ENCODE measurements around the gene ZNF133. TPM values are rescaled to one million over a fixed set of nuclear protein-coding genes. Genes with fewer than 3 reads are reported as not detected.
A peak's percentile ranks its signal among the peaks of the same experiment; 100 is the strongest.
"Not testable (repeated sequence)": the region's sequence is repeated elsewhere in the genome, so short reads cannot be mapped to it uniquely, and the experiment has no call there.

ZNF133 gene
- total RNA-seq, 4 donors from 2014 or later, result 12.7 to 24.3 (median 17.5) TPM

GRCh38 chr20:18272451-18272850 lies 15.9 kb upstream of the ZNF133 start:
- intact Hi-C loops (cut with DNase I; ENCODE audit: low total_unique reads), result no loop called here

GRCh38 chr20:18273738-18274137 lies 14.6 kb upstream of the ZNF133 start:
- Histone ChIP-seq H3K27me3 (peaks cover 13% of the 10 kb centered on the region), H3K36me3 (no peaks in the 10 kb centered on the region), H3K4me3 (no peak overlapping the region), H3K9me3 (no peaks in the 10 kb centered on the region), H3K27ac (no peak overlapping the region), H3K4me1 (peaks cover 0 to 5% (median 0%) of the 10 kb centered on the region in 4 donors)
- in situ Hi-C loops (cut with MboI; ENCODE audit: low pct_ligation_motif_present in 1 of 4, low pct_unique_long_range_greater_than_20kb in 1 of 4, low sequenced_read_pairs in 3 of 4) (no loop called here), intact Hi-C loops (cut with DNase I; ENCODE audit: low total_unique reads) (no loop called here)
- no peak for DNase-seq
- TF ChIP-seq EP300 (IDR thresholded peaks at IDR 0.05; ENCODE audit: low read depth), result no peak
- TF ChIP-seq POLR2A (IDR thresholded peaks at IDR 0.05), result no peak
- TF ChIP-seq POLR2AphosphoS5 (IDR thresholded peaks at IDR 0.05), result no peak
- no peak for TF ChIP-seq CTCF (IDR thresholded peaks at IDR 0.05)

More at GRCh38 chr20:18272451-18272850, 15.9 kb upstream of the ZNF133 start:
- Histone ChIP-seq H3K4me3 (no peak overlapping the region), H3K4me1 (peaks cover 0 to 5% (median 0%) of the 10 kb centered on the region in 4 donors), H3K27ac (no peak overlapping the region), H3K27me3 (peaks cover 15% of the 10 kb centered on the region), H3K36me3 (no peaks in the 10 kb centered on the region), H3K9me3 (no peaks in the 10 kb centered on the region)
- in situ Hi-C loops (cut with MboI; ENCODE audit: low pct_ligation_motif_present in 1 of 4, low pct_unique_long_range_greater_than_20kb in 1 of 4, low sequenced_read_pairs in 3 of 4), result no loop called here
- WGBS, 2 donors (ENCODE audit: low coverage in 1 of 2), result 72 to 77% methylated on average over 4 to 6 of the region's 6 CpGs
- no peak for DNase-seq
- TF ChIP-seq POLR2A (IDR thresholded peaks at IDR 0.05) (no peak), EP300 (IDR thresholded peaks at IDR 0.05; ENCODE audit: low read depth) (no peak), POLR2AphosphoS5 (IDR thresholded peaks at IDR 0.05) (no peak), CTCF (IDR thresholded peaks at IDR 0.05) (peak in 1 of 5 experiments; percentile 7)

- intact Hi-C loops (cut with DNase I; ENCODE audit: low total_unique reads); H3K36me3 ChIP-seq; H3K9me3 ChIP-seq; H3K4me3 ChIP-seq; H3K4me1 ChIP-seq; DNase-seq; H3K27ac ChIP-seq: not testable (repeated sequence)
- in situ Hi-C loops (cut with MboI; ENCODE audit: low pct_ligation_motif_present in 1 of 4, low pct_unique_long_range_greater_than_20kb in 1 of 4, low sequenced_read_pairs in 3 of 4), result loop anchor here (25.0 kb wide), 1 partner anchor 764 kb away; no protein-coding TSS in a partner anchor
- 92 to 100% methylated on average over 1 to 7 of the region's 7 CpGs for WGBS, 2 donors (ENCODE audit: low coverage in 1 of 2)
- H3K27me3 ChIP-seq, result peaks cover 29% of the 10 kb centered on the region
Measured at GRCh38 chr20:18275960-18276359, 12.4 kb upstream of the ZNF133 start.

GRCh38 chr20:18276821-18277220 lies 11.5 kb upstream of the ZNF133 start:
- peaks cover 0 to 5% (median 0%) of the 10 kb centered on the region in 4 donors for H3K4me1 ChIP-seq
- WGBS, 2 donors (ENCODE audit: low coverage in 1 of 2), result 12 to 25% methylated on average over 5 to 12 of the region's 12 CpGs
- in situ Hi-C loops (cut with MboI; ENCODE audit: low pct_ligation_motif_present in 1 of 4, low pct_unique_long_range_greater_than_20kb in 1 of 4, low sequenced_read_pairs in 3 of 4) (loop anchor here (25.0 kb wide), 1 partner anchor 765 kb away; no protein-coding TSS in a partner anchor), intact Hi-C loops (cut with DNase I; ENCODE audit: low total_unique reads) (no loop called here)
- peak; percentile 77 for DNase-seq
- no peak for TF ChIP-seq POLR2AphosphoS5 (IDR thresholded peaks at IDR 0.05)
- TF ChIP-seq CTCF (IDR thresholded peaks at IDR 0.05), result peak; percentile 57 to 74 (median 67)
- no peaks in the 10 kb centered on the region for H3K9me3 ChIP-seq
- H3K4me3 ChIP-seq, result no peak overlapping the region
- H3K27ac ChIP-seq, result no peak overlapping the region
- H3K36me3 ChIP-seq, result no peaks in the 10 kb centered on the region
- H3K27me3 ChIP-seq, result peaks cover 37% of the 10 kb centered on the region

- peaks cover 44% of the 10 kb centered on the region for H3K27me3 ChIP-seq
- in situ Hi-C loops (cut with MboI; ENCODE audit: low pct_ligation_motif_present in 1 of 4, low pct_unique_long_range_greater_than_20kb in 1 of 4, low sequenced_read_pairs in 3 of 4), result loop anchor here (25.0 kb wide), 1 partner anchor 767 kb away; no protein-coding TSS in a partner anchor
- H3K9me3 ChIP-seq, result no peaks in the 10 kb centered on the region
- no peaks in the 10 kb centered on the region for H3K36me3 ChIP-seq
- intact Hi-C loops (cut with DNase I; ENCODE audit: low total_unique reads), result no loop called here
- TF ChIP-seq POLR2A (IDR thresholded peaks at IDR 0.05) (no peak), EP300 (IDR thresholded peaks at IDR 0.05; ENCODE audit: low read depth) (no peak), CTCF (IDR thresholded peaks at IDR 0.05) (no peak), POLR2AphosphoS5 (IDR thresholded peaks at IDR 0.05) (no peak)
- WGBS, 2 donors (ENCODE audit: low coverage in 1 of 2), result 79 to 80% methylated on average over 1 to 2 of the region's 2 CpGs
- DNase-seq, result no peak
- no peak overlapping the region for H3K4me3 ChIP-seq
- peaks cover 0 to 5% (median 0%) of the 10 kb centered on the region in 4 donors for H3K4me1 ChIP-seq
- no peak overlapping the region for H3K27ac ChIP-seq
Measured at GRCh38 chr20:18279242-18279641, 9.1 kb upstream of the ZNF133 start.

Measured in transverse colon (tissue), 4 donors.